HG02885 (cell line): ENCODE measurements around the gene LIMS2.

Experiments used
- ATAC-seq: cut with Tn5 transposase; IDR thresholded peaks from one replicate; pipeline ENCODE4 v1.9.1; 2021; ENCODE audit warnings: mild to moderate bottlenecking; ENCODE audit not compliant: unreplicated experiment, poor library complexity

Gene LIMS2

GRCh38 chr2:127589841-127590240, 85.5 kb downstream of the LIMS2 start:
- ATAC-seq: no peak

GRCh38 chr2:127589358-127589757, 86.0 kb downstream of the LIMS2 start:
- no peak for ATAC-seq
